Placental pericyte (primary cell): ENCODE measurements around the gene BEND2. TPM values are rescaled to one million over a fixed set of nuclear protein-coding genes. Genes with fewer than 3 reads are reported as not detected.

Experiments used
- total RNA-seq: library from RNA; depleted of rRNA; stranded (reverse); fragments of >200 nt; gene quantifications from 2 replicates; pipeline ENCODE4 v1.2.3, GENCODE V29; 2012

The BEND2 gene
- not detected in 2 replicates for total RNA-seq

GRCh38 chrX:18220786-18221185 is at the start of gene BEND2:
TSS of gene BEND2 (minus strand) at chrX:18220886. CDS start at chrX:18220750, 136 bp downstream.

Other genes starting within 250 kb of the BEND2 start
- gene SCML2, start 133.8 kb upstream of the BEND2 start, total RNA-seq = 0.22 and 0.72 TPM in 2 replicates
- gene CDKL5, start 204.7 kb upstream of the BEND2 start, total RNA-seq = 3.1 and 4.2 TPM in 2 replicates